GM12878 (cell line): ENCODE measurements around the gene KIRREL1.

Experiments
- JUND ChIP-seq: IDR thresholded peaks from 2 replicates; pipeline ENCODE4 v1.6.1; 2012; ENCODE audit warnings: low read depth, mild to moderate bottlenecking, low read length, improper control_type of control experiment, moderate library complexity
- POLR2A ChIP-seq: IDR thresholded peaks from 2 replicates; pipeline ENCODE4 v1.6.1; 2011; ENCODE audit warnings: low read depth, mild to moderate bottlenecking, low read length
- RAD21 ChIP-seq: IDR thresholded peaks from 2 replicates; pipeline ENCODE4 v1.6.1; 2011; ENCODE audit warnings: mild to moderate bottlenecking, low read depth, low read length, moderate library complexity; ENCODE audit not compliant: insufficient read depth
- RELA ChIP-seq: fragments of 450-650 bp; IDR thresholded peaks from 2 replicates; pipeline ENCODE4 v1.8.0; 2014; ENCODE audit warnings: borderline replicate concordance; ENCODE audit not compliant: partially characterized antibody
- RFX5 ChIP-seq: IDR thresholded peaks from 2 replicates; pipeline ENCODE4 v1.6.1; 2011; ENCODE audit warnings: low read depth, low read length, improper control_type of control experiment
- SRF ChIP-seq, 2 experiments: IDR thresholded peaks; 2 replicates each; pipeline ENCODE4 v1.6.1; 2011; ENCODE audit warnings: low read depth in 2 of 2, low read length in 2 of 2, mild to moderate bottlenecking in 1 of 2, moderate library complexity in 1 of 2
- ZZZ3 ChIP-seq: IDR thresholded peaks from 2 replicates; pipeline ENCODE4 v1.6.1; 2011; ENCODE audit warnings: low read depth; ENCODE audit not compliant: control insufficient read depth, insufficient read length
- TF ChIP-seq, protein P1 (sequence below), 3 experiments: IDR thresholded peaks in 2 of 3; conservative IDR thresholded peaks in 1 of 3; 2 replicates each; pipeline ENCODE4 v1.5.1; 2011; ENCODE audit warnings: low read depth in 3 of 3, low read length in 3 of 3, mild to moderate bottlenecking in 3 of 3, control low read depth in 2 of 3, moderate library complexity in 2 of 3, inconsistent platforms in 1 of 3, mixed read lengths in 1 of 3; ENCODE audit not compliant: control insufficient read depth in 2 of 3, insufficient read depth in 1 of 3; ENCODE audit errors: extremely low read depth in 1 of 3
- TF ChIP-seq, protein P2 (sequence below): fragments of 450-650 bp; IDR thresholded peaks from 2 replicates; pipeline ENCODE4 v1.6.1; 2017; ENCODE audit warnings: mild to moderate bottlenecking

DNA sequence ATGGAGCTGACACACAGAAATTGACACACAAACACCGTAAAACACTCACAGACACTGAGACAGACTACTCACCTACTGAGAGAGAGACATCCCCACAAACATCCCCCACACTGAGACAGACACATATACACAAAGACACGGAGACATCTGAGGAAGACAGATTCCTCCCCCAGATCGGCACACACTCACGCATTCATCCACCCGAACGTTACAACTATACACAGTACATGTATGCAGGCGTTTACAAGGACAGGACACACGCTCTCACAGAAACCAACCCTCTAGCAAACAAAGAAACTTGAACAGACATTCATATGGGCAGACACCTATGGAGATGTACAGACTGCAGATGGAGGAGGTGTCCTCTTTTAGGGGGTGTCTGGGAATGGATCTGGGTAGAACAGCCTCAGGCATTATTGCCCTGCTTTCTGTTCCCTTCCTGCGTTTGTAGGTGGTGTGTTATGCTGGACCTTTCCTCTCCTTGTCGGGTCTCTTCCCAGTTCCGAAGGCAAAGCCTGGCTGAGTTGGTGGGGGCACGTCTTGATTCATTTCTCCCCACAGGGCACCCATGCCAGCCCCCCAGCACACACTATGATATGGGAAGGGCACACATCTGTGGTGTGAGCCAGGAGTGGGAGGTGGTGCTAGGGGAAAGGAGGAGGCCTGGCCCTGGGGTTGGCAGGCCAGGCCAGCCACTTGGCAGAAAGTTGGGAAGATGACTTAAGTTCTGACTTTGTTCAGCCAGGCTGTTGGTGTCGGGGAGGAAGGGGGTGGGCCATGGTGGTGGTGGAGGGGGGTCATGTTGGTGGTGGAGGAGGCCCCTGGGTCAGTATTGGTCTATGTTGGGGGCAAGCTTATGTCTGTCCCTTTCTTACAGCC is 1.5 kb downstream of the KIRREL1 start:
- TF ChIP-seq, protein P1, sequence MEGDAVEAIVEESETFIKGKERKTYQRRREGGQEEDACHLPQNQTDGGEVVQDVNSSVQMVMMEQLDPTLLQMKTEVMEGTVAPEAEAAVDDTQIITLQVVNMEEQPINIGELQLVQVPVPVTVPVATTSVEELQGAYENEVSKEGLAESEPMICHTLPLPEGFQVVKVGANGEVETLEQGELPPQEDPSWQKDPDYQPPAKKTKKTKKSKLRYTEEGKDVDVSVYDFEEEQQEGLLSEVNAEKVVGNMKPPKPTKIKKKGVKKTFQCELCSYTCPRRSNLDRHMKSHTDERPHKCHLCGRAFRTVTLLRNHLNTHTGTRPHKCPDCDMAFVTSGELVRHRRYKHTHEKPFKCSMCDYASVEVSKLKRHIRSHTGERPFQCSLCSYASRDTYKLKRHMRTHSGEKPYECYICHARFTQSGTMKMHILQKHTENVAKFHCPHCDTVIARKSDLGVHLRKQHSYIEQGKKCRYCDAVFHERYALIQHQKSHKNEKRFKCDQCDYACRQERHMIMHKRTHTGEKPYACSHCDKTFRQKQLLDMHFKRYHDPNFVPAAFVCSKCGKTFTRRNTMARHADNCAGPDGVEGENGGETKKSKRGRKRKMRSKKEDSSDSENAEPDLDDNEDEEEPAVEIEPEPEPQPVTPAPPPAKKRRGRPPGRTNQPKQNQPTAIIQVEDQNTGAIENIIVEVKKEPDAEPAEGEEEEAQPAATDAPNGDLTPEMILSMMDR (IDR thresholded peaks at IDR 0.05 in 2 of 3, conservative IDR thresholded peaks at IDR 0.05 in 1 of 3; ENCODE audit: control insufficient read depth in 2 of 3, extremely low read depth in 1 of 3, insufficient read depth in 1 of 3, low read depth in 3 of 3, low read length in 3 of 3): no peak
- TF ChIP-seq JUND (no peak), SRF (IDR thresholded peaks at IDR 0.05; ENCODE audit: low read depth in 2 of 2, low read length in 2 of 2) (no peak), POLR2A (no peak), RELA (no peak), ZZZ3 (no peak), RAD21 (no peak), RFX5 (no peak)
- TF ChIP-seq, protein P2, sequence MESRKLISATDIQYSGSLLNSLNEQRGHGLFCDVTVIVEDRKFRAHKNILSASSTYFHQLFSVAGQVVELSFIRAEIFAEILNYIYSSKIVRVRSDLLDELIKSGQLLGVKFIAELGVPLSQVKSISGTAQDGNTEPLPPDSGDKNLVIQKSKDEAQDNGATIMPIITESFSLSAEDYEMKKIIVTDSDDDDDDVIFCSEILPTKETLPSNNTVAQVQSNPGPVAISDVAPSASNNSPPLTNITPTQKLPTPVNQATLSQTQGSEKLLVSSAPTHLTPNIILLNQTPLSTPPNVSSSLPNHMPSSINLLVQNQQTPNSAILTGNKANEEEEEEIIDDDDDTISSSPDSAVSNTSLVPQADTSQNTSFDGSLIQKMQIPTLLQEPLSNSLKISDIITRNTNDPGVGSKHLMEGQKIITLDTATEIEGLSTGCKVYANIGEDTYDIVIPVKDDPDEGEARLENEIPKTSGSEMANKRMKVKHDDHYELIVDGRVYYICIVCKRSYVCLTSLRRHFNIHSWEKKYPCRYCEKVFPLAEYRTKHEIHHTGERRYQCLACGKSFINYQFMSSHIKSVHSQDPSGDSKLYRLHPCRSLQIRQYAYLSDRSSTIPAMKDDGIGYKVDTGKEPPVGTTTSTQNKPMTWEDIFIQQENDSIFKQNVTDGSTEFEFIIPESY: no peak
